ENCODE measurements around the gene FAM25G.
"Not testable (repeated sequence)": the region's sequence is repeated elsewhere in the genome, so short reads cannot be mapped to it uniquely, and the experiment has no call there.

DNA sequence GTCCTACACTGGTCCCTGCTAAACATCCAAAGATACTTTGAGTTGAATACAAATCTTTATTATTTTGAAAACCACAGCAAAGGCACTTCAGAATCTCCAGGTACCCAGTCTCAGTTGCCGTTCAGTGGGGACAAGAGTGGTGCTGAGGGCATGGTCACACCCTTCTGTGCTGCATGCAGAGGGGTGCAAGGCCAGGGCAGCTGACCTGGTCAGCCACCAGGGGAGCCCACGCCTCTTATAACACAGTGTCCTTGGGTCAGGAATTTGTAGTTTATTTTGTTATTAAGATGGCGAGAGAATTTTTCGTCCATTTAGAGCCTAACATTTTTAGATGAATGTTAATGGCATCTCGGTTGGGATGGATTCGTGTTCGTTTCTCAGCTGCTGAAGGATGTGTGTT, 23.5 kb downstream of the FAM25G start:
- TF ChIP-seq, protein P1, sequence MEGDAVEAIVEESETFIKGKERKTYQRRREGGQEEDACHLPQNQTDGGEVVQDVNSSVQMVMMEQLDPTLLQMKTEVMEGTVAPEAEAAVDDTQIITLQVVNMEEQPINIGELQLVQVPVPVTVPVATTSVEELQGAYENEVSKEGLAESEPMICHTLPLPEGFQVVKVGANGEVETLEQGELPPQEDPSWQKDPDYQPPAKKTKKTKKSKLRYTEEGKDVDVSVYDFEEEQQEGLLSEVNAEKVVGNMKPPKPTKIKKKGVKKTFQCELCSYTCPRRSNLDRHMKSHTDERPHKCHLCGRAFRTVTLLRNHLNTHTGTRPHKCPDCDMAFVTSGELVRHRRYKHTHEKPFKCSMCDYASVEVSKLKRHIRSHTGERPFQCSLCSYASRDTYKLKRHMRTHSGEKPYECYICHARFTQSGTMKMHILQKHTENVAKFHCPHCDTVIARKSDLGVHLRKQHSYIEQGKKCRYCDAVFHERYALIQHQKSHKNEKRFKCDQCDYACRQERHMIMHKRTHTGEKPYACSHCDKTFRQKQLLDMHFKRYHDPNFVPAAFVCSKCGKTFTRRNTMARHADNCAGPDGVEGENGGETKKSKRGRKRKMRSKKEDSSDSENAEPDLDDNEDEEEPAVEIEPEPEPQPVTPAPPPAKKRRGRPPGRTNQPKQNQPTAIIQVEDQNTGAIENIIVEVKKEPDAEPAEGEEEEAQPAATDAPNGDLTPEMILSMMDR (conservative IDR thresholded peaks at IDR 0.05), result not testable (repeated sequence)
- TF ChIP-seq ZFX (IDR thresholded peaks at IDR 0.05), result not testable (repeated sequence)

All from C4-2B (cell line).